T-helper 1 cell treated with Interleukin-12 subunit alpha and Interleukin-12 subunit beta and Interleukin-4 antibody, amounts not matched to agents 30 μg/mL and 1 μg/mL, for 36 hours (primary cell): ENCODE data around the gene FN3KRP.
"Not testable (repeated sequence)": the region's sequence is repeated elsewhere in the genome, so short reads cannot be mapped to it uniquely, and the experiment has no call there.

Experiments
- H3K27ac Mint-ChIP-seq: one replicate; pipeline ENCODE4 v1.8.0; 2021; ENCODE audit warnings: mild to moderate bottlenecking, mixed read lengths
- H3K27me3 Mint-ChIP-seq: one replicate; pipeline ENCODE4 v1.8.0; 2021; ENCODE audit warnings: low read depth, mixed read lengths
- H3K36me3 Mint-ChIP-seq: one replicate; pipeline ENCODE4 v1.8.0; 2021; ENCODE audit warnings: low read depth, mixed read lengths
- H3K4me1 Mint-ChIP-seq: one replicate; pipeline ENCODE4 v1.8.0; 2021; ENCODE audit warnings: low read depth, mixed read lengths
- H3K4me3 Mint-ChIP-seq: one replicate; pipeline ENCODE4 v1.8.0; 2021; ENCODE audit warnings: mild to moderate bottlenecking, moderate library complexity, mixed read lengths
- H3K9me3 Mint-ChIP-seq: one replicate; pipeline ENCODE4 v1.8.0; 2021; ENCODE audit warnings: mixed read lengths

Gene FN3KRP

DNA sequence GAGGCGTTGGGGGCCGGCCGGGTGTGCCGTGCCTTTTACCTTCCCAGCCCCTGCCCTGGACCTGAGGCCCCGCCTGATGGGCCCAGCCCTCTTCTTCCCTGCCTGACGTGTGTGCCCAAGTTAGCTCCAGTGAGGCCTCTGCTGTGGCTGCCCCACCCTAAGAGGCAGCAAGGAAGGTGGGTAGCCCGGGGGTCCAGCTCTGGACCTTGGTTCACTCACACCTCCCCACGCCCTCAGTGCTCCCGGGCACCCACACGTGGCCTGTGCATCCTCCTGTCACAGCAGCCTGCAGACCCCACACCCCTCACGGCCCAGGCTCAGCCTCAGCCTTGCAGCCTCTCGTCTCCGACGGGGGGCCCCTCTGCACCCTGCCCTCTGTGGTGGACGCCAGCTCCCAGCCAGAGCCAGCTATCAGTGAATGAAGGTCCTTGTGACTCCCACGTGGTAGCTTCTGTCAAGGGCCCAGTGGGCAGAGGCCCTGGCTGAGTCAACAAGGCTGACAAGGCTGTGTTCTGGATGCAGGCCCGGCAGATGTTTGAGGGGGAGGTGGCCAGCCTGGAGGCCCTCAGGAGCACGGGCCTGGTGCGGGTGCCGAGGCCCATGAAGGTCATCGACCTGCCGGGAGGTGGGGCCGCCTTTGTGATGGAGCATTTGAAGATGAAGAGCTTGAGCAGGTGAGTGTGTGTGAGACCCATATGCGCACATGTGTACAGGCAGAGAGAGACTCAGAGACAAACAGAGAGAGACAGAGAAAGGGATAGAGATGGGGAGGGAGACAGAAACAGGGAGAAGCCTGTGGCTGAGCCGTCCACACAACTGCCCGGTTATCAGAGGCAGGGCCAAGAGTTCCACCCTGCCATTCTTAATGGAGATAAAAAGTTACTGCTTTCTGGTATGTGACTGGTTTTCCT, 21.7 kb downstream of the FN3KRP start:
- Mint-ChIP-seq H3K27ac (no peak overlapping the region), H3K4me3 (no peak overlapping the region), H3K4me1 (no peaks in the 10 kb centered on the region), H3K36me3 (peaks cover 31% of the 10 kb centered on the region), H3K27me3 (no peaks in the 10 kb centered on the region), H3K9me3 (peaks cover 28% of the 10 kb centered on the region)

- peaks cover 23% of the 10 kb centered on the region for H3K36me3 Mint-ChIP-seq
- H3K4me3 Mint-ChIP-seq = no peak overlapping the region
- no peaks in the 10 kb centered on the region for H3K4me1 Mint-ChIP-seq
- H3K27me3 Mint-ChIP-seq = no peaks in the 10 kb centered on the region
- peaks cover 25% of the 10 kb centered on the region for H3K9me3 Mint-ChIP-seq
- H3K27ac Mint-ChIP-seq = no peak overlapping the region
Observed at GRCh38 chr17:82740906-82741759, 24.6 kb downstream of the FN3KRP start.

GRCh38 chr17:82743344-82744219, 27.1 kb downstream of the FN3KRP start:
- no peak overlapping the region for H3K27ac Mint-ChIP-seq
- no peaks in the 10 kb centered on the region for H3K27me3 Mint-ChIP-seq
- H3K4me1 Mint-ChIP-seq = no peaks in the 10 kb centered on the region
- H3K9me3 Mint-ChIP-seq = peaks cover 28% of the 10 kb centered on the region
- H3K4me3 Mint-ChIP-seq = no peak overlapping the region
- peaks cover 23% of the 10 kb centered on the region for H3K36me3 Mint-ChIP-seq

DNA sequence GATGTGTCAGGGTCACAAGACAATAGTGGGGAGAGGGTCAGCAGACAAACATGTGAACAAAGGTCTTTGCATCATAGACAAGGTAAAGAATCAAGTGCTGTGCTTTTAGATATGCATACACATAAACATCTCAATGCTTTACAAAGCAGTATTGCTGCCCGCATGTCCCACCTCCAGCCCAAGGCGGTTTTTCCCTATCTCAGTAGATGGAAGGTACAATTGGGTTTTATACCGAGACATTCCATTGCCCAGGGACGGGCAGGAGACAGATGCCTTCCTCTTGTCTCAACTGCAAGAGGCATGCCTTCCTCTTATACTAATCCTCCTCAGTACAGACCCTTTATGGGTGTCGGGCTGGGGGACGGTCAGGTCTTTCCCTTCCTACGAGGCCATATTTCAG, 28.2 kb downstream of the FN3KRP start:
- not testable (repeated sequence) for H3K27ac Mint-ChIP-seq
- H3K36me3 Mint-ChIP-seq = peaks cover 23% of the 10 kb centered on the region

DNA sequence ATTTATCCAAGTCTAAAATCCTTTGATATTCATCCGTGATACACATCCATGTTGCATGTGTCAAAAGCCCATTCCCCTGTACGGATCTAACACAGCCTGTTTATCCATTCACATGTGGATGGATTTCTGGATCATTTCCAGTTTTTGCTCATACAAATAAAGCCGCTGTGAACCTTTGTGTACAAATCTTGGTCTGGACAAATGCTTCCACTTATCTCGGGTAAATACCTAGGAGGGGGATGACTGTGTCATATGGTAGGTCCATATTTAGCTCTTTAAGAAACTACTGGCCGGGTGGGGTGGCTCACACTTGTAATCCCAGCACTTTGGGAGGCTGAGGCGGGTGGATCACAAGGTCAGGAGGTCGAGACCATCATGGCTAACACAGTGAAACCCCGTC, 29.0 kb downstream of the FN3KRP start:
- Mint-ChIP-seq H3K4me1 (no peaks in the 10 kb centered on the region), H3K9me3 (peaks cover 19% of the 10 kb centered on the region), H3K27me3 (no peaks in the 10 kb centered on the region), H3K27ac (no peak overlapping the region), H3K36me3 (peaks cover 16% of the 10 kb centered on the region), H3K4me3 (no peak overlapping the region)

More for the DNA sequence above, 28.2 kb downstream of the FN3KRP start:
- H3K9me3 Mint-ChIP-seq = peaks cover 27% of the 10 kb centered on the region
- H3K4me1 Mint-ChIP-seq, H3K4me3 Mint-ChIP-seq, H3K27me3 Mint-ChIP-seq: not testable (repeated sequence)

DNA sequence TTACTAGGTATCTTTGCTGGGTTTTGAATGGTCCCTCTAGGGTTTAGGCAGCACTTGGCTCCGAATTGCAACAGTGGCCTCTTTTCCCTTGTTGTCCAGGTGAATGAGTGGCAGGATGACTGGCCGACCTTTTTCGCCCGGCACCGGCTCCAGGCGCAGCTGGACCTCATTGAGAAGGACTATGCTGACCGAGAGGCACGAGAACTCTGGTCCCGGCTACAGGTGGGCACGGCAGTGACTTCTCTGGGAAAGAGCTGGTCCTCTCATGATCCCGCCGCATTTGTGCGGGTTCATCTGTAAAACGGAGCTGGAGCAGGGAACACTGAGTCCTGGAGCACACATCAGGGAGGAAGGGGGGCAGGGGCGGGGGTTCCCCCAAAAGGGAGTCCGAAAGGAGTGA, 32.2 kb downstream of the FN3KRP start:
- Mint-ChIP-seq H3K4me1 (peaks cover 10% of the 10 kb centered on the region), H3K4me3 (no peak overlapping the region), H3K27ac (no peak overlapping the region), H3K9me3 (peaks cover 4% of the 10 kb centered on the region), H3K27me3 (no peaks in the 10 kb centered on the region), H3K36me3 (no peaks in the 10 kb centered on the region)

DNA sequence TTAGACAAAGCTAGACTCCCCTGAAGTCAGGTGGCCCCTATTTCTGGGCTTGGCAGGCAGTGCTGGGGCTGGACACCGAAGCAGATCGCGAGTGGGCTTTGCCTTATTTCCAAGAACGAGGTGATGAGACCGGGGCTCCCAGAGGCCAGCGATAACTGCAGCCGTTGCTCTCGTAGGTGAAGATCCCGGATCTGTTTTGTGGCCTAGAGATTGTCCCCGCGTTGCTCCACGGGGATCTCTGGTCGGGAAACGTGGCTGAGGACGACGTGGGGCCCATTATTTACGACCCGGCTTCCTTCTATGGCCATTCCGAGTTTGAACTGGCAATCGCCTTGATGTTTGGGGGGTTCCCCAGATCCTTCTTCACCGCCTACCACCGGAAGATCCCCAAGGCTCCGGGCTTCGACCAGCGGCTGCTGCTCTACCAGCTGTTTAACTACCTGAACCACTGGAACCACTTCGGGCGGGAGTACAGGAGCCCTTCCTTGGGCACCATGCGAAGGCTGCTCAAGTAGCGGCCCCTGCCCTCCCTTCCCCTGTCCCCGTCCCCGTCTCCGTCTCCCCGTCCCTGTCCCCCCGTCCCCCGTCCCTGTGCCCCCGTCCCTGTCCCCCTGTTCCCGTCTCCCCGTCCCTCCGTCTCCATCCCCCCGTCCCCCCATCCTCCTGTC, 33.9 kb downstream of the FN3KRP start:
- Mint-ChIP-seq H3K27ac (no peak overlapping the region), H3K9me3 (peaks cover 4% of the 10 kb centered on the region), H3K4me1 (peaks cover 23% of the 10 kb centered on the region), H3K27me3 (no peaks in the 10 kb centered on the region), H3K4me3 (peak overlapping the region; percentile 67), H3K36me3 (no peaks in the 10 kb centered on the region)

DNA sequence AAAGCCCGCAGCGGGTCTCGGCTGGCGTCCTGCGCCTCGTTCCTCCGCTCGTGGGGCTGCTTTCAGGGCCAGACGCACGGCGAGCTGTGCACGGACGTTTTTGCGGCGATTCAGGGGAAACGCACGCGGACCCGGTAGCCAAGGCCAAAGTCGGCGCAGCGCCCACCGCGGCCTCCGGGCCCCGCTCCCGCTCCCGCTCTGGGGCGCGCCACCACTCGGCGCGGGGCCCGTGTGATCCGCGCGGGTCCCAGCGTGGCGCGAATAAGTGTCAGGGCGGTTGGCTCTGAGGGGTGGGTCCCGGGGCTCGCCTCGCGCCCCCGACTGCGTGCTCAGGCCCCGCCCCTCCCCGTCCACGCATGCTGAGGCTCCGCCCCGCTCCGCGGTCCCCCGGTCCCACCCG, 34.7 kb downstream of the FN3KRP start:
- Mint-ChIP-seq H3K4me3 (no peak overlapping the region), H3K36me3 (peaks cover 2% of the 10 kb centered on the region), H3K27me3 (no peaks in the 10 kb centered on the region), H3K9me3 (peaks cover 2% of the 10 kb centered on the region), H3K4me1 (peaks cover 28% of the 10 kb centered on the region), H3K27ac (no peak overlapping the region)

DNA sequence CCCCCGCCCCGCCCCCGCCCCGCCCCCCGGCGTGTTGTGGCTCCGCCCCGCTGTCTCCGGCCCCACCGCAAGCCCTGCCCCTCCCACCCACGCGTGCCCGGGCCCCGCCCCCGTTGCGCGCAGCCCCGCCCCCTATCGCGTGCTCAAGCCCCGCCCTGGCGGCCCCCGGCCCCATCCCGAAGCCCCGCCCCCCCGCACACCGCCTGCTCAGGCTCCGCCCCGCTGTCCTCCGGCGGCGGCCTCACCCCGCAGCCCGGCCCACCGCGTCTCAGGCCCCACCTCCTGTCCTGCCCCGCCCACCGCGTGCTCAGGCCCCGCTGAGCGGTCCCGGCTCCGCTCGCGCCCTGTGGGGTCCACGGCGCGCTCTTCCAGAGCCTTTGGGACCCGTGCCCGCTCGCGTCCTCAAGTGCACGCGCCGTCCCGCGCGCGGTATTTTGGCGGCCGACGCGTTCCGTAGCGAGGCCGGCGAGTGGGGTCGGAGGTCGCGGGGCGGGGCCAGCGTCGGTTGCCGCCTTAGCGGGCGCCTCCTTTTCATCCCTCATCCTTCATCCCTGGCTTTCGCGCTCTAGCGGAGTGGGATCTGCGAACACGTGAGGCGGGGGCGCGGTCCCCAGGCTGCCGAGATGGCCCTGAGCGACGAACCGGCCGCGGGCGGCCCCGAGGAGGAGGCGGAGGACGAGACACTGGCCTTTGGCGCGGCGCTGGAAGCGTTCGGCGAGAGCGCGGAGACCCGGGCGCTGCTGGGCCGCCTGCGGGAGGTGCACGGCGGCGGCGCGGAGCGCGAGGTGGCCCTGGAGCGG, 35.3 kb downstream of the FN3KRP start, which contains the start of gene TBCD:
Gene TBCD, plus strand, starts transcription at position 495 of the 800 bp plus-strand sequence. Its CDS starts 129 bp downstream, at position 624.
- H3K27ac Mint-ChIP-seq = peak within 1 kb of the TSS; percentile 45
- no peaks in the 10 kb centered on the region for H3K9me3 Mint-ChIP-seq
- H3K4me1 Mint-ChIP-seq = peaks cover 28% of the 10 kb centered on the region
- H3K36me3 Mint-ChIP-seq = peaks cover 2% of the 10 kb centered on the region
- H3K27me3 Mint-ChIP-seq = no peaks in the 10 kb centered on the region
- peak within 1 kb of the TSS; percentile 80 for H3K4me3 Mint-ChIP-seq

DNA sequence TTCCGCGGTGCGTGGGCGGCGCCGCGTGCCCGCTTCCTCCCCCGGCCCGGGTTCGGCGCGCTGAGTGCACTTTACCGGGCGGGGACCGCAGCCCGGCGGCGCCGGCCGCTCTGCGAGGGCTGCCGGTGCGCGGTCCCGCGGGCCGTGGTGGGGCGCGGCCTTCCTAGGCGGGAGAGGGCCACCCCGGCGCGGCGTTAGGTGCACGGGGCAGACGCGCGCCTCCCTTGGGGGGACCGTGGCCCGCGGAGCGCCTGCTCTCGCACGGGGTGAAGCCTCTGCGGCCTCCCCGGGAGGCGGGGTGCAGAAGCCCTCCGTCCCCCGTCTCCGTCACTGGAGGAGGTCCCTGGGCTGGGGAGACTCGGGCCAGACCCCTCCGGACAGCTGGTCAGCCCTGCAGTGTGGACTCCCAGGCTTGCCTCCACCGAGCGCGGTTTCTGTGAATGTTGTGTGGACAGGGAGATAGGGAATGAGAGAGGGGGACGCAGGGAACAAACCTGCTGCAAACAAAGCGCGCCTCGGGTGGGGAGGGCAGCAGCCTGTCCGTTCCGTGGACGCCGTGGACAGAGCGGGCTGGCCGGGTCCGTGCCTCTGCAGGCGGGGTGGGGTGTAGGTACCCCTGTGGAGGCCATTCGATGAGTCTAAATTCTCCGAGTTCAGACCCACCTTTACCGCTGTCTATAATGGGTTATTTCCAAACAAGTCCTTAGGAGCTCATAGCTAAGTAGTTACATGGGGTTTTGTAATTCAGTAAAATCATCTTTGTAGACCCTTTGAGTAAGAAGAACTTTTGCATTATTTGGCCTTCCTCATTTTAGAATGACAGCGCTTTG, 36.1 kb downstream of the FN3KRP start:
- no peaks in the 10 kb centered on the region for H3K27me3 Mint-ChIP-seq
- peaks cover 2% of the 10 kb centered on the region for H3K36me3 Mint-ChIP-seq
- H3K4me3 Mint-ChIP-seq = peak overlapping the region; percentile 80
- peak overlapping the region; percentile 45 for H3K27ac Mint-ChIP-seq
- H3K4me1 Mint-ChIP-seq = peaks cover 28% of the 10 kb centered on the region
- no peaks in the 10 kb centered on the region for H3K9me3 Mint-ChIP-seq

DNA sequence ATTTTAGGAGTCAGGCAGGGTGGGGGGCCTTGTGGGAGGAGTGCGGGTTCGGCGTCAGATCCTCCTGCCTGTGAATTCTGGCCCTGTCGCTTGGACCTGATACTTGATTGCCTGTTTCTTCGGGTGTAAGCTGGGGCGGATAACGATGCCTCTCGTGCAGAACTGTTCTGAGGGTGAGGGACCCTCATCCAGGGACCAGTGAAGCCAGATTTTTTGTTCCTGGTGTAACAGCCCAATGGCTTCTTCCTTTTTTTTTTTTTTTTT, 36.6 kb downstream of the FN3KRP start:
- peaks cover 28% of the 10 kb centered on the region for H3K4me1 Mint-ChIP-seq
- no peaks in the 10 kb centered on the region for H3K27me3 Mint-ChIP-seq
- no peak overlapping the region for H3K27ac Mint-ChIP-seq
- peak overlapping the region; percentile 80 for H3K4me3 Mint-ChIP-seq
- H3K36me3 Mint-ChIP-seq = peaks cover 2% of the 10 kb centered on the region
- no peaks in the 10 kb centered on the region for H3K9me3 Mint-ChIP-seq

GRCh38 chr17:82754297-82755208, 38.0 kb downstream of the FN3KRP start:
- Mint-ChIP-seq H3K36me3 (peaks cover 2% of the 10 kb centered on the region), H3K27me3 (no peaks in the 10 kb centered on the region), H3K4me1 (peaks cover 28% of the 10 kb centered on the region), H3K9me3 (no peaks in the 10 kb centered on the region), H3K27ac (peak overlapping the region; percentile 3), H3K4me3 (no peak overlapping the region)
